AG09309 (cell line): ENCODE measurements around the gene NFASC.

Experiments
- DNase-seq: peaks from one replicate; pipeline ENCODE4 v3.0.0-alpha.2; 2010; ENCODE audit warnings: low read depth
- H3K4me3 ChIP-seq: 2 replicates; pipeline ENCODE4 v1.5.1; 2011; ENCODE audit warnings: mild to moderate bottlenecking, low read depth, low read length, moderate library complexity; ENCODE audit not compliant: control insufficient read depth
- CTCF ChIP-seq: IDR thresholded peaks from 2 replicates; pipeline ENCODE4 v1.5.1; 2011; ENCODE audit warnings: mild to moderate bottlenecking, low read depth, low read length, inconsistent platforms; ENCODE audit not compliant: insufficient read depth, control insufficient read depth; ENCODE audit errors: missing control alignments

Gene NFASC

DNA sequence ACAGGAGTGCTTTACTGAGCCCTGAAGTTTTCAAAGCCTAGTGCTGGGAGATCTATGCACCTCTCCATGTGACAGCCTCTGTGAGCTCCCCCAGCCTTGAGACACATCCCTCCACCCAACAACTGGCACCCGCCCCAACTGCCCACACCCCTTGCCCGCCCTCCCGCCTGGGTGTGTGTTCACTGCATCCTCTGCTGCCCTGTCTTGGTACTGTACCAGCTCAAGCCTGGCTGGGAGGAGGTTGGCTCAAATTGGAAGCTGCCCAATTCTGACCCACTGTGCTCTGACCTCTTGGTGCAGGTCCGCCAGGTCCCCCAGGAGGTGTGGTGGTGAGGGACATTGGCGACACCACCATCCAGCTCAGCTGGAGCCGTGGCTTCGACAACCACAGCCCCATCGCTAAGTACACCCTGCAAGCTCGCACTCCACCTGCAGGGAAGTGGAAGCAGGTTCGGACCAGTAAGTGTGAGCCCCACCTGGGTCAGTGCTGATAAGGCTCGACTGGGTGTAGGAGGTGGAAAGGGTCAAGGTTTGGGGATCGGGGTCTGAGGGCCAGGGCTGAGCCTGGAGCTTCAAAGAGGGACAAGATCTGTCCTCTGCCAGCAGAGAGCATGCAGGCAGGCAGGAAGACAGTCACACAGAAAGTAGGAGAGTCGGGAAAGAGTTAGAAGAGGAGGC, 195.6 kb downstream of the NFASC start:
- DNase-seq: no peak
- no peak overlapping the region for H3K4me3 ChIP-seq
- TF ChIP-seq CTCF: peak; percentile 26

GRCh38 chr1:205067031-205067430, 196.4 kb downstream of the NFASC start:
- no peak for DNase-seq
- H3K4me3 ChIP-seq: no peak overlapping the region
- TF ChIP-seq CTCF: no peak

- H3K4me3 ChIP-seq: no peak overlapping the region
- TF ChIP-seq CTCF: no peak
- no peak for DNase-seq
These were observed 197.3 kb downstream of the NFASC start for GRCh38 chr1:205068001-205068400.

DNA sequence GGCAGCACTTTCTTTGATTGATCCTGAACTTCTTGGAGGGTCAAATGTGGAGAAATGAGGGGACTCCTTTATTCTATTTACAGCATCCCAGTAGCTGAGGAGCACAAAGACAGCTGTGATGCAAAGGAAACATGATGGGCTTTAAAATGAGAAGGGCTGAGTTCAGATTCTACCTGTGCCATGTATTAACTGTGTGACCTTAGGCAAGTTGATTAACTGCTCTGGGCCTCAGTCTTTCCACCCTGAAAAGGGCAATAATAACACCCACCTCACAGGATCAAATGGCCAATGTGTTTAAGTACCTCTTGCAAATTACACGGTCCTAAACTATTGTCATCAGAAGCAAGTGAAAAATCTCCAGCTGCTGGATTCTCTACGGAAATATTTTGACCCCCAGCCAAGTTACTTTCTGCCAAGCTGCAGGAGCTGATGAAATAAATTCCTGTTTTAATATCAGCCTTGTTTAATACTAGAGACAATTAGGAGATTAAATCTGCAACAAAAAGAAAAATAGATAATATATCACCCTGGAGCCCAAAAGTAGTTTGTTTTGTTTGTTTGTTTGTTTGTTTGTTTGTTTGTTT, 197.9 kb downstream of the NFASC start:
- H3K4me3 ChIP-seq: no peak overlapping the region
- no peak for DNase-seq
- no peak for TF ChIP-seq CTCF

- no peak for DNase-seq
- H3K4me3 ChIP-seq: no peak overlapping the region
- TF ChIP-seq CTCF: no peak
These were observed 198.9 kb downstream of the NFASC start for GRCh38 chr1:205069371-205070125.

DNA sequence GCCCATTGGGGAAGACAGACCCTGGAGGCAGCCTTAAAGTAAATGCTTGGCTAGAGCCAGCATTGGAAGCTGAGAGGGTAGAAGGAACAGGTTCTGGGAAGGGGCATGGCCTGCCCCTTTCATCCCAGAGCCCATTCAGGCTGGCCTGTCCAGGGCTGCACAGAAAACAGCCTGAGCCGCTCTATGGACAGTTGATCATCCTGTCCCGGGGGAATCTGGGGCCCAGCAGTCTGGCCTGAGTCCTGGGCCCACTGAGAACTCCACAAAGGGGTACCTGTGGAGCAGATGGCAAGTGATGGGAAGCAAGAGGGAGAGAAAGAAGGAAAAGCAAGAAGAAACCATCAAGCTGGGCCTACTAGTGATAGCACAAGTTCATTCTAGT, 200.4 kb downstream of the NFASC start:
- DNase-seq: no peak
- no peak for TF ChIP-seq CTCF
- no peak overlapping the region for H3K4me3 ChIP-seq
